Ishikawa (cell line): ENCODE measurements around the gene SLC8A1.

ENCODE experiments used
- CEBPB ChIP-seq: IDR thresholded peaks from 2 replicates; pipeline ENCODE4 v1.6.1; 2012
- CREB1 ChIP-seq: IDR thresholded peaks from 2 replicates; pipeline ENCODE4 v1.6.1; 2012; ENCODE audit warnings: low read depth
- EP300 ChIP-seq: IDR thresholded peaks from 2 replicates; pipeline ENCODE4 v1.6.1; 2012; ENCODE audit warnings: borderline replicate concordance
- MAX ChIP-seq: IDR thresholded peaks from 2 replicates; pipeline ENCODE4 v1.6.1; 2012
- NFIC ChIP-seq: IDR thresholded peaks from 2 replicates; pipeline ENCODE4 v1.6.1; 2012
- TCF12 ChIP-seq: IDR thresholded peaks from 2 replicates; pipeline ENCODE4 v1.6.1; 2012; ENCODE audit warnings: low read depth
- USF1 ChIP-seq: IDR thresholded peaks from 2 replicates; pipeline ENCODE4 v1.6.1; 2012
- YY1 ChIP-seq: IDR thresholded peaks from 2 replicates; pipeline ENCODE4 v1.6.1; 2012; ENCODE audit warnings: low read depth

GRCh38 chr2:40357667-40358066 lies 94.2 kb downstream of the SLC8A1 start:
- TF ChIP-seq USF1 = no peak
- no peak for TF ChIP-seq NFIC
- no peak for TF ChIP-seq YY1
- no peak for TF ChIP-seq EP300
- TF ChIP-seq MAX = no peak
- no peak for TF ChIP-seq CEBPB
- no peak for TF ChIP-seq TCF12
- no peak for TF ChIP-seq CREB1
